Measurements from ENCODE around the gene RASL11A.

Gene RASL11A

GRCh38 chr13:27257648-27258253 is 12.9 kb upstream of the RASL11A start:
- DNase-seq (ENCODE audit: low read depth) = no peak
- TF ChIP-seq CTCF (IDR thresholded peaks at IDR 0.05; ENCODE audit: insufficient read depth, low read depth, low read length, missing control alignments) = no peak
- no peak overlapping the region for H3K4me3 ChIP-seq (ENCODE audit: low read depth, low read length)

GRCh38 chr13:27258637-27259386 is 11.8 kb upstream of the RASL11A start:
- no peak for DNase-seq (ENCODE audit: low read depth)
- no peak overlapping the region for H3K4me3 ChIP-seq (ENCODE audit: low read depth, low read length)
- TF ChIP-seq CTCF (IDR thresholded peaks at IDR 0.05; ENCODE audit: insufficient read depth, low read depth, low read length, missing control alignments) = no peak

GRCh38 chr13:27259831-27260230 is 10.8 kb upstream of the RASL11A start:
- DNase-seq (ENCODE audit: low read depth) = peak; percentile 47
- no peak overlapping the region for H3K4me3 ChIP-seq (ENCODE audit: low read depth, low read length)
- no peak for TF ChIP-seq CTCF (IDR thresholded peaks at IDR 0.05; ENCODE audit: insufficient read depth, low read depth, low read length, missing control alignments)

- no peak for TF ChIP-seq CTCF (IDR thresholded peaks at IDR 0.05; ENCODE audit: insufficient read depth, low read depth, low read length, missing control alignments)
- DNase-seq (ENCODE audit: low read depth) = no peak
- no peak overlapping the region for H3K4me3 ChIP-seq (ENCODE audit: low read depth, low read length)
Observed at GRCh38 chr13:27261396-27261795, 9.2 kb upstream of the RASL11A start.

GRCh38 chr13:27263438-27263837 is 7.2 kb upstream of the RASL11A start:
- no peak overlapping the region for H3K4me3 ChIP-seq (ENCODE audit: low read depth, low read length)
- no peak for DNase-seq (ENCODE audit: low read depth)
- TF ChIP-seq CTCF (IDR thresholded peaks at IDR 0.05; ENCODE audit: insufficient read depth, low read depth, low read length, missing control alignments) = no peak

GRCh38 chr13:27264181-27264580 is 6.4 kb upstream of the RASL11A start:
- no peak overlapping the region for H3K4me3 ChIP-seq (ENCODE audit: low read depth, low read length)
- no peak for TF ChIP-seq CTCF (IDR thresholded peaks at IDR 0.05; ENCODE audit: insufficient read depth, low read depth, low read length, missing control alignments)
- DNase-seq (ENCODE audit: low read depth) = no peak

Data from GM12865 (cell line).